Fibroblast of the conjunctiva (primary cell): ENCODE results near the gene ZNF292.

Source experiments
- DNase-seq: peaks from one replicate; pipeline ENCODE4 v3.0.0-alpha.2; 2010; ENCODE audit warnings: low read depth

ZNF292 gene

DNA sequence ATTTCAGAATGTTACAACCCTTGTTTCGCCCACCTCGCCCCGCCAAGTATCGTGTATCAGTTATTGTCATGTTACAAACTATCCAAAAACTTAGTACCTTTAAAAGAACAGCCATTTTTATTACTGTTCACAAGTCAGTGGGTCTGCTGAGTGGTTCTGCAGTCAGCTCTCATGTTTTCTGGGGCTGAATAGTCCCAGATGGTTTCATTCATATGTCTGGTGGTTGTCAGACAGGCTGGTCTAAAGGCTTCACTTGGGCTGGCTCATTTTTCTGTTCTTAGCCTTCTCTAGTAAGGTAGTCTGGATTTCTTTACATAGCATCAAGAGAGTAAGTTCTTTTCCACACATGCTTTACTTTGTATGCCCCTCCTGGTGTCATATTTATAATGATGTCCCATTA, 8.6 kb downstream of the ZNF292 start:
- DNase-seq: no peak

GRCh38 chr6:87164506-87164905, 9.1 kb downstream of the ZNF292 start:
- no peak for DNase-seq

DNA sequence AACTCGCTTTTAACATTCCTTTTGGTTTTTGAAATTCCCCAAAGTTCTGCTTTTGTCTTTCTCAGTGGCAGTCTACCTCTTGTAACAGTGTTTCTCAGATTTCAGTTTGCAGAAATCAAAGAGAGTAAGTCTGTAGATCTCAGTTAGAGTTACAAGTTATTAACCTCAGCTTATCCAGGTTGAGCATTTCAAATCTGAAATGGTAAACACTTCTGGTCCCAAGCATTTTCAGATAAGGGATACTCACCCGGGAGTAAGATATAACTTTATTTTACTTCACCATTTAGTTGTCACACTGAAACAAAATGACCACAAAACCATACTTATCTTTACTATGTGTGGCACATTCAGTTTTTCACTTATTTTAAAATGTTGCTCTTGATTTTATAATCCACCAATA, 9.8 kb downstream of the ZNF292 start:
- DNase-seq: no peak

GRCh38 chr6:87171938-87172633, 16.7 kb downstream of the ZNF292 start:
- no peak for DNase-seq

- no peak for DNase-seq
Measured at GRCh38 chr6:87174078-87174579, 18.8 kb downstream of the ZNF292 start.

GRCh38 chr6:87176493-87176892, 21.1 kb downstream of the ZNF292 start:
- no peak for DNase-seq

GRCh38 chr6:87180105-87180728, 24.9 kb downstream of the ZNF292 start:
- DNase-seq: no peak

DNA sequence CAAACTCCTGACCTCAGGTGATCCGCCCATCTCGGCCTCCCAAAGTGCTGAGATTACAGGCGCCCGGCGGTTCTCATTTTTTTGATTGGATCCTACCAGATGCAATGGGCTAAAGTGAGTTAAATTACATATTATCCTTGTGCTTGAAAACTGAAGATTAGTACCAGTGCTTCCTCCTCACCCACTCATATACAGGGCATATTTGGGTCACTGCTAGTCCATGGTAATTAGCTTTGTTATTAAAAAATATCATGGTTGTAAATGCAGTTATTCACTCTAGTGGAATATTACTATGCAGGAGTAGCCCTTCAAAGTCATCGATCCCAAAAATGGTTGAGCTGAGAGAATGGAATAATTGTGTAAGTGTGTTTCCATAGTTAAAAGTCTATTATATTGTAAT, 26.5 kb downstream of the ZNF292 start:
- no peak for DNase-seq

- no peak for DNase-seq
Measured at GRCh38 chr6:87182321-87182720, 27.0 kb downstream of the ZNF292 start.

- no peak for DNase-seq
Measured at GRCh38 chr6:87182940-87183339, 27.6 kb downstream of the ZNF292 start.

- DNase-seq: peak; percentile 47
Measured at GRCh38 chr6:87183687-87184086, 28.3 kb downstream of the ZNF292 start.

DNA sequence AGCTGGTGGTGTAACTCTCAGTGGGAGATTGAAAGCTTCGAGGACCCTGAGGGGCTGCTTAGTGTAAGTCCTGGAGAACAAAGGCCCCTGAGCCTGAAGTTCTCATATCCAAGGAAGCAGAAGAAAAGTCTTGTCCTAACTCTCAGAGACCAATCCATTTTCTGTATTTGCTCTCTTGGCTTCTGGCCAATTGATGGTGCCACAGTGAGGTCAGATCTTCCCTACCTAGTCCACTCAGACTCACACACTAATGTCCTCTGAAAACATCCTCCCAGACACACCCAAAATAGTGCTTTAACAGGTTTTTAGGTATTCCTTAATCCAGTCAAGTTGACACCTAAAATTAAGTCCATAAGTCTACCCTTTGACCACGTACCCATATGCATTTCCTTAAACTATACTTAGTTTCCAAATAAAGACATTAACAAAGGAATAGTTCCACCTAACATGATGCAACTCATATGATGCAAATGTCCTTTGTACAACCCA, 29.4 kb downstream of the ZNF292 start:
- DNase-seq: no peak

DNA sequence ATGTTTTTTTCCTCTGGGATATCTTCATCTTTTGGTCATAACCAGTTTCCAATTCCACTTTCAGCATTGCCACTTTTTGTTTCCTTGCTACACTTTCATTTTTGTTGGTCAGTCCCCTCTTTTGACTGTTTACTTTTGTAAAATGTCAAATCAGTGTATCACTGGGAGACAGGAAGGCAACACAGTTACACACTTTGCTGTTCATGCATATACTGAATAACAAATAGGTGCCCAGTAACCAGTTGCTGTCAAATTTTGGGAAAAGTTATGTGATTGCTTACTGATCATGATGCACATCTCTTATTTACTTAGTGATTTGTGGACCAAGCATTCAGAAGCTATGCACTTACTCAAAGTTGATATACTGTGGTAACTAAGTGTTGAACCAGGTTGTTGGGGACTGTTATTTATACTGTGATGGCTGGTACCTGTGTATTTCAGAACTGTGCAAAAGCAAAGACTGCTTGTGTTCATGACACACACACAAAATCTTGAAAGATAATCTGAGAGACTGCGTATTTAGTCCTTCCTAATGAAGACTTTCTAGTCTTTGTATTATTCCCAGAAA, 41.0 kb downstream of the ZNF292 start:
- no peak for DNase-seq

DNA sequence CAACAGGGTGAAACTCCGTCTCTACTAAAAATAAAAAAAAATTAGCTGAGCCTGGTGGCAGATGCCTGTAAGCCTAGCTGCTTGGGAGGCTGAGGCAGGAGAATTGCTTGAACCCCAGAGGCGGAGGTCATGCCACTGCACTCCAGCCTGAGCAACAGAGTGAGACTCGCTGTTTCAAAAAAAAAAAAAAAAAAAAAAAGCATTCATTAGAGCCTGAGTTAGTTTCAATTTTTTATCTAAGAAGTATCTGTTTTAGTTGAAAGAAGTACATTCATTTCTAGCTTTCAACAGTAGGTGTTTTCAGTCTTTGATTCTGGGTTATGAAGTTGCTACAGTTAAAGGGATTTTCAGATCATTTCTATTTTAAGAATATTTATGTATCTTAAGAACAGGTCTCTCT, 42.2 kb downstream of the ZNF292 start:
- no peak for DNase-seq

DNA sequence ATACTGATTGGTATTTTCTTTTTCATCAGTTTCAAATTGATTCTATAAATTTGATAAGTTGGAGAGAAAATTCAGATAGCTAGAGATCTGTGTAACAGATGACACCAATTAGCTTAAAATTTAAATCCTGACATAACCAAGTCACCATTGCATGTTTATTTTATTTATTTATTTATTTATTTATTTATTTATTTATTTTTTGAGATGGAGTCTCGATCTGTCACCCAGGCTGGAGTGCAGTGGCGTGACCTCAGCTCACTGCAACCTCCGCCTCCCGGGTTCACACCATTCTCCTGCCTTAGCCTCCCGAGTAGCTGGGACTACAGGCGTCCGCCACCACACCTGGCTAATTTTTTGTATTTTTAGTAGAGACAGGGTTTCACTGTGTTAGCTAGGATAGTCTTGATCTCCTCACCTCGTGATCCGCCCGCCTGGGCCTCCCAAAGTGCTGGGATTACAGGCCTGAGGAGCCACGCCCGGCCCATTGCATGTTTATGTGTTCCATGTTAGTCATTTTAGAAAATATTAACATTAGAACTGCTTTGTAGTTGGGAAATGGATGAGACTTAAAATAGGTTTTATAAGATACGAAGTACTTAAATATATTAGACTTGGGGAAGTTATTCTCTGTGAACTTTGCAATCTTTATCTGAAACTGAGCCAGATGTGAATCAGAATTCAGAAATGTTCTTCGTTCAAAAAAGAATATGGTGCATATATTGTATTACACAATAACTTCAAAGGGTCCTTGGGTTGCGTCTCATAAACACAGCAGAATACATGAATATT, 42.9 kb downstream of the ZNF292 start:
- DNase-seq: peak; percentile 16

DNA sequence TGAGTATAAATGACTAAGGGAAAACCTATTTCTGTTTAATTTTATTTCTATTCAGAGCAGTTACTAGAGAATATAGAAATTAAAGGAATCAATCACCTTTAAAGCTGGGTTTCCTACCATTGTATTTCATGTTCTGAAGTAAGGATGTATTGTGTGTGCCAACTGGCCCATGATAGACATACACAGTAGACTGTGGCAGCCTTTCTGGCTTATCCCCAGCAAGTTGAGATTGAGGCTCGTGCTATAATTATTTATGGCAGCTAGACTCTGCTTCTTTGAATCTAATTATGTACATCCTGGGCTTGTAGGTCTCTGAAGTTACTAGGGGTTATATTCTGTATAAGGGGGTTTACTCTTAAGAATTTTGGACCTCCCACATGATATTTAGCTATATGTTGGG, 44.4 kb downstream of the ZNF292 start:
- DNase-seq: no peak

DNA sequence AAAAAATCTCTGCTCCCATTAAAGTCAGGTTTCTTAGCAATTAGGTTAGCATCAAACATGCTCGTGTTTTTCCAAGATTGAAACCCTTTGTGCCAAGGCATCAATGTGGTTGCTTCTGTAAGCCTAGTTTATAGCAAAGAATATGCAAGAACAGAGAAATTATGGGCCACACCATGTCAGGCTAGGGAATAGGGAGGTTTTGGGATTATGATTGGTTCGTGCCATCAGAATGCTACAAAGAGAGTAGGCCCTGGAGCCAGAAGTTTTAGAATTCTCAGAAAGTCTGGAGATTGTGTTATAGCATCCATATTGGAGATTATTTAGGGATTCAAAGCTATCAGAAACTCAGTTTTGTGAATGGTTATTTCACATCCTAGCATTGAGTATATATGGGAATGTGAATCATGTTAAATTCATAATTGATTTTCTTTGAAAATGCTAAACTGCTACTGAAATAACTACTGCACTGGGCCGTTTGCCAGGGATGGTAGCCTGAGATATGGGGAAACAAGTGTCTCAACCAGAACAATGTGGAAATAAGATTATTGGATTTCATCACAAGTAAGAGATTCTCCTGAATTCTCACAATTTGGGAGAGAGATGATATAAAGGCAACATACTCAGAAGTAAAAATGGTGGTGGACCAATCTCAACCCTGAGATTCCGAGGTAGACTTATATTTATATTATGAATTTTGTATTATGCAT, 45.3 kb downstream of the ZNF292 start:
- peak; percentile 22 for DNase-seq

GRCh38 chr6:87203448-87204023, 48.2 kb downstream of the ZNF292 start:
- no peak for DNase-seq

DNA sequence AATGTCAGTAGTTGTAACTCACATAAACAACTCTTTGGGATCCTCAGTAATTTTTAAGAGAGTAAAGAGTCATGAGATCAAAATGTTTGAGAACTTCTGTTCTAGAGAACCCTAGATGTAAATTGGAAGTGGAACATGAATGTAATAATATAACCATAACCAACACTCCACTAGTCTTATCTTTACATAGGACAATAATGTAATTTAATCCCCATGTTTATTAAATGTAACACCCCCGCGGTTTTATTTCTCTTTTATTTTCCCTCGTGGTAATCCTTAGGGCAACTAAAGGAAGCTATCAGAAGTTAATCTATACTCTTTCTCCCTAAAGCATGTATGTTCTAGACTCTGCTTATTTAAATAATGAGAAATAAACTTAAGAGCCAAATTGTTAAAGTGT, 54.4 kb downstream of the ZNF292 start:
- DNase-seq: no peak

DNA sequence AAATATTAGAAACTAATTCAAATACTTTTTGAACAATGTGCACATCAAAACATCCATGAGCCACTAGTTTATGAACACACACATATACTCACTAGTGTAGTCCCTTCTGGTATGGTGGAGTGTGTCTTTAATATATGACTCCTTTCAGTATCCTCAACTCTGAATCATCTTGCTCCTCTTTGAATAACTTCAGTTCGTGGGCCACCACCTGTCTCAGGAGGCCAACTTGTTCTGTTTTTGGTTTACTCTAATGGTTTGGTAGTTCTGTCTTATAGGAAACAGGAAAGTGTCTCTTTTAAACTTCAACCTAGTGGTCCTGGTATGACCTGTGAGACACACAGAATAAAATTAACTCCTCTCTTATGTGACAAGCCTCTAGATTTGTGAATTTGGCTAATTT, 55.6 kb downstream of the ZNF292 start:
- no peak for DNase-seq

- DNase-seq: no peak
Measured at GRCh38 chr6:87212596-87212995, 57.2 kb downstream of the ZNF292 start.

- no peak for DNase-seq
Measured at GRCh38 chr6:87213364-87213763, 58.0 kb downstream of the ZNF292 start.
